Stimulated activated CD4-positive, alpha-beta T cell treated with anti-CD3 and anti-CD28 coated beads, Interleukin-4, amount 100 ng/mL, for 48 hours (primary cell): ENCODE results near the gene RFLNA.
A peak's percentile ranks its signal among the peaks of the same experiment; 100 is the strongest.

ENCODE experiments used
- DNase-seq, 2 donors: peaks; one replicate each; pipeline ENCODE4 v3.0.0-alpha.2; 2020; ENCODE audit warnings: low read depth in 2 of 2

The RFLNA gene, protein sequence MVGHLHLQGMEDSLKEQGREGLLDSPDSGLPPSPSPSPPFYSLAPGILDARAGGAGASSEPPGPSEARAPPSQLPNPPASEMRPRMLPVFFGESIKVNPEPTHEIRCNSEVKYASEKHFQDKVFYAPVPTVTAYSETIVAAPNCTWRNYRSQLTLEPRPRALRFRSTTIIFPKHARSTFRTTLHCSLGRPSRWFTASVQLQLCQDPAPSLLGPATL

DNA sequence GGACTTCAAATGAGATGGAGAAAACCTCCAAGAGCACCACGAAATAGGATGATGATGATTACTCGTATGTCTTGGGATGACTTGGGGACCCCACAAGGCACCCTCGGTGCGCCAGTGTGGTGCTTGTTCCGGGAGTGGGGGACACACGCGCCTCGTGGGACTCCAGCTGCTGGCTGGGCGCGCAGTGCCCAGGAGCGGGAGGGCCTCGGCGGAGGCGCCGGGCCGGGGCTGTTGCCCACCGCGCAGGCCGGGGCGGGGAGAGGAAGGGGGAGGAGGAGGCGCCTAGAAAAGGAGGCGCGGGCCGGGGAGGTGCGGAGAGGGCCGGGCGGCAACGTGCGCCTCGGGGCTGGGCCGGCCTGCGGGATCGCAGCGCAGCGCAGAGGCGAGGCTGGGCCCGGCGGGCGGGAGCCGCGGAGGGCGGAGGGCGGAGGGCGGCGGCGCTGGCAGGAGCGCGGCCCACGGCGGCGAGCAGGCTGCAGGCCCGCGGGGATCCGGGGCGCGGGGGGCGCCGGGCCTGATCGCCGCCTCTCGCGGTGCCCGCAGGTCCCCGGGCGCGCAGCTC, at the start of gene RFLNA:
TSS of gene RFLNA (plus strand) at position 314 of the 562 bp plus-strand sequence. CDS start 337 bp downstream, outside the sequence.
- DNase-seq = no peak

DNA sequence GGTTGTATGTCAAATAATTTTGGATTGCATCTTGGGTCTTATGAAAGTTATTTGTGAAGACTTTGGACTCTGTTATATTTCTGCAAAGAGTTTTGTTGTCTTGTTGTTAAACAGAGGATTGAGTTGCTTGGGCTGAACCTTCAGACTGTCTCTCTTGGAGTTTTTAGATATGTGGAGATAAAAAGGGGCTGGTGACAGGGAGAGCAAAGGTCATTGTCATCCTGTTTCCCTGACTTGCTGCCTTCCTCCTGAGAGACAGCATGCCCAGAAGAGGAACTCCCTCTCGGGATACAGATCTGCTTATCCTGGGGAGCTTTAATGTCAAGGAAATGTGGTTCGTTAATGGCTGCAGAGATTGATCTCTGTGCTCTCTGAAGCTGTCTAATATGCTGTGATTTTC, 47.6 kb upstream of the RFLNA start:
- DNase-seq = no peak

DNA sequence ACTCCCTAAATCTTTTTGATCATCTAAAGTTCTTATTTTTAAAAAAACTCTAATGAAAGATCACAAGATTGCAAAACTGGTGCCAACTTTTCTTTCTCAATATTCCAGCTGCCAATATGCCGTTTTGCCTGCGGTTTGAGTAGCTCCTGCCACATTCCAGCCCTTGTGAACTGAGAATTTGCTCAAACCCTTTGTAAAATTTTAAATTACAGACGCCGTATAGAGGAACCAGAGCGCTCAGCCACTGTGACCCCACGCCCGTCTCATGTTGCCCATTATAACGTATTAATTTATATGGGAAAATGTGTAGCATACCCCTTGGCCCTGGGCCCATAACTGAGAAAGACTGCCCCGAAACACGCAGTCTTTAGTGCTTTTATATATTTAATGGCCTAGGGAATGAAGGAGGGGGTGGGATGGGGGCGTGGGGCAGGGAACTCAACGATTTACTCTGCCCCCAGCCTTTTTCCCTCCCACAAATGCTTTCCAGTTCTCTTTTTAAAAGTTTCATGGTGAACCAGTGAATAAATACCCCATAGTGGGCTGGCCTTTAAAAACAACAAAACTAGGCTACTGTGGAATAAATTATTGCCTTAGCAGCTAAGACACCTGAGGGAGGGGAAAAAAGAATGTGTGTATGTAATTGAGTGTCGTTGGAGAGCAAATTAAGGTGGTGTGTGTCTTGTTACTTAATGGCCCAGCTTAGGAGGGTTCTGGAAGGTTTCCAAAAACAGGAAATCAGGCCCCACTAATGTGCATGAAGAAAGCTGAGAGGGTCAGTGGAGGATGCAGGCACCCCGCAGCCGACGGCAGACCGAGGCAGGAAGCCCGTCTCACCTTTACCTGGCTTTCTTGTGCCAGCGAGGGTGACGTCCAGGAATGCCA, 45.7 kb upstream of the RFLNA start:
- no peak for DNase-seq

DNA sequence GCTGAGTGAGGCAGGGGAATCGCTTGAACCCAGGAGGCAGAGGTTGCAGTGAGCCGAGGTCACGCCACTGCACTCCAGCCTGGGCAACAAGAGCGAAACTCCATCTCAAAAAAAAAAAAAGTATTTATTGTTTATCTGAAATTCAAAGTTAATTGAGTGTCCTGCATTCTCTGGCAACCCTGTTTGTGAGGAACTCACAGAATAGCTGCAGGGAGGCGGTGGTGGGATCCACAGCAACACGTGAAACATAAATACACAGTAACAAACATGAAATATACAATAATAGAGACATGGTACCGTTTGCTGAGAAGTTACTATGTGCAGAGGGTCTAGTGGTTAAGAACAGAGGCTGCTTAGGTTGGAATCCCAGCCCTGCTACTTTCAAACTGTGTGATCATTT, 43.7 kb upstream of the RFLNA start:
- no peak for DNase-seq

DNA sequence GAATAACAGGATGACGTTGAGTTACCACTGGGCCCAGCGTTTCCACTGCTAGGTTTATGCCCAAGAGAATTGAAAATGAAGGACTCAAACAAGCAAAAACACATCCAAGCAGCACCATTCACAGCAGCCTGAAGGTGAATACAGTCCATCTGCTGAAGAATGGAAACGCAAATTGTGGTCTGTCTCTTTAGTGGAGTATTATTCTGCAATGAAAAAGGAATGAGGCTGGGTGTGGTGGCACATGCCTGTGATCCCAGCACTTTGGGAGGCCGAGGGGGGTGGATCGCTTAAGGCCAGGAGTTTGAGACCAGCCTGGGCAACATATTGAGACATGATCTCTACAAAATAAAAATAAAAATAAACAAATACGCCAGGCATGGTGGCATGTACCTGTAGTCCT, 41.9 kb upstream of the RFLNA start:
- DNase-seq = no peak

DNA sequence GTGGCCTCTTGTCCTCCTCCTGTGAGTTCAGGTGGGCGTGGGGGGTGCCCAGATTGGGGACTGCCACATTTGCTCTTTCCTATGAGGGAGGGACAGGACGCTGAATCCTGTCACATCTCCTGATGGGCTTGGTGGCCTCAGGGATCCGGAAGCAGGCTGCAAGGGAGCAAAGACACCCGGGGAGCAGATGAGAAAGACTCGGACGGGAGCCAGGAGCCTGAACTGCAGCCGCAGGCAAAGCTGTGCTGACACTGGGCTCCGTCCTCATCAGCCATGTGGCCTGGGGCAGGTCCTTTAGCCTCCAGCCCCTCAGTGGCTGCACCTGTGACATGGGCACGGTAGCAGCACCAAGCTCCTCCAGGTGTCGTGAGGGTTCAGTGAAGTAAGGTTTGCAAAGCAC, 40.8 kb upstream of the RFLNA start:
- DNase-seq = no peak

DNA sequence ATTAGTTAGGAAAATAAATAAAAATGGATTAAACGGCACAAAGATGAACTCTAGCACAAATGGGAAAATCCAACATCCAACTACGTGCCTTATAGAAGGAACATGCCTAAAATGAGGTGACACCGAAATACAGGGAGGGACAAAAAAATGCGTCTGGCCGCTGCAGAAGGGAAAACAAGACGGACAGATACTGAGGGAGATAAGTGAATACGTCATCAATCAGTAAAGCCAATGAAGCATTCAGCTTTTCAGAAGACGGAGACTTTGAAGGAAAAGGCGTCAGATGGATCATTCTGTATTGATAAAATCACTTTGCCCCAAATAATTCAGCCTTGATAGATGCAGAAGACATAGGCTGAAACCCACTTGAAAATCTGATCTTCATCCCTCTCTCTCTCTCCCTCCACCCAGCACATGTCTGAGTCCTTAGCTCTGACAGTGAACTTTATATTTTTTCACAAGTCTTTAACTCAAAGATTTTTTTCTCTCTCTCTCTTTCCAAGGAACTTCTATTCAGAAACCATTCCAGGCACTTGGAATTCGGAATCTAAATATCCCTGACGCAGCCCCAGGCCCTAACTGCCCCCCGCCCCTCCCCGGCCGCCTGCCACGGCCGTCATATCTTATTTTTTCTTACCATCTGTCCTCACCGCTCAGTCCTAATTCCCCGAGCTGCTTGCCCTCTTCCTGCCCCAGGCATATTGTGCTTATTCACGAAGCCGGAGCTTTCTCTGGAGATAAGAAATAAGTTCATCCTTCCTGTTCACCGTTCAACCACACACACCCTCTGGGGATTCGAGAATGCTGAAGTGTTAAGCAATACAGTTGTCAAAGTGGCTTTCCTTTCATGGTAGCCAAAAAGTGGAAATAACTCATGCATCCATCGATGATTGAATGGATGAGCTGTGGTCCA, 35.5 kb upstream of the RFLNA start:
- DNase-seq = no peak

DNA sequence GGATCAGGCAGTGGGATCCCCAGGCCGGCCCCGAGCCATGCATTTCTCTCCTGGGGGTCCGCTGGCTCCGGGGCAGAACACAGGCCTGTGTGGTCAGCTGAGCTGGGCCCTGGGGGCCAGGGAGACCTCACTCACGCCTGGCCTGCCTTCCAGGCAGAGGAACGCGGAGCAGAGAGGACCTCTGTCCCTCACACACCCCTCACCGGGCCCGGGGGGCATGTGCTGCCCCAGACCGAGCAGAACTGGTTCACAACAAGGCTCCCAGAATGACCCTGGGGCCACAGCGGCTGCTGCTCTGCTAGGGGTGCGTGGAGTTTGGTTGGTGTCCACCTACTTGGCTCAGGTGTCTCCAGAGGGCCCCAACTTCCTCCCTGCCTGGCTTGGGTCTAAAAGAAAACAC, 33.0 kb upstream of the RFLNA start:
- no peak for DNase-seq

DNA sequence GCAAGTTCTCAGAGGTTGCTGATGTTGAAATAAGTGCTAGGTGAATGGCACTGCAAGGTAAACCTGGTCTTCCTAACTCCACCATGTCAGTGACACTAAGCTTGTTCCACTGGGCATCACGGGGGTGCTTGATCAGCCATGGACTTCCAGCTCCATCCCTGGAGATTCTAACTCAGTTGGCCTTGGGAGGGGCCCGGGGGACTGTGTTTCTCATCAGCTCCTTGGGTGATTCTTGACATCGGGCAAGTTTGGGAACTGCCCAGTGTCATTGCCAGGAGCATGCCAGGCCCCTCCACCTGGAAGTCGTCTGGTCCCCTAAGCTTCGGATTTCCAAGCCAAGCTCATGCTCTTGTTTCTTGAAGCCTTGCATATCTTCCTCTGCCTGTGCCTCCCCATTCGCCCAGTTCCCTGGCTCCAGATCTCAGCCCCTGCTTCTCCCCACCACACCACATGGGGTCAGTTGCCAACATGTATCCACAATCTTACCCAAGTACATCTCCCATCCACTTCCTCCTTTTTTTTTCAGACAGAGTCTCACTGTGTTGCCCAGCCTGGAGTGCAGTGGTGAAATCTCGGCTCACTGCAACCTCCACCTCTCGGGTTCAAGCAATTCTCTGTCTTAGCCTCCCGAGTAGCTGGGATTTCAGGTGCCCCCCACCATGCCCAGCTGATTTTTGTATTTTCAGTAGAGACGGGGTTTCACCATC, 30.7 kb upstream of the RFLNA start:
- DNase-seq = no peak

DNA sequence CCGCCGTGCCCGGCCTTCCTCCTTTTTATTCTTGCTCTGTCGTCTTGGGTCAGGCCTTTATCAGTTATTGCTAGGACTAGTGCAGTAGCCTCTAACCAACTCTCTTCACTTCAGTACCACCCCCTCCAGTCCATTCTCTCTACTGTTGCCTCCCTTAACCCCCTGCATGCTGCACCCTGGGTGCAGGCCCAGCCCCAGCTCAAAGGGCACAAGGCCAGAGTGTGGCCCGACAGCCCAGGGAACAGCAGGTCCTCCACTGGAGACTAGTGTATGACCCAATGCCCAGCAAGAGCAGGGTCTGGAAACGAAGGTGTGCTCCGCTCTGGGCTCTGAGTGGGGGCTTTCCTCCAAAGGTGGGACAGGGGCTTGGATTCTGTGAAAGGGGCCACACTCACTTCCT, 30.0 kb upstream of the RFLNA start:
- DNase-seq = no peak

DNA sequence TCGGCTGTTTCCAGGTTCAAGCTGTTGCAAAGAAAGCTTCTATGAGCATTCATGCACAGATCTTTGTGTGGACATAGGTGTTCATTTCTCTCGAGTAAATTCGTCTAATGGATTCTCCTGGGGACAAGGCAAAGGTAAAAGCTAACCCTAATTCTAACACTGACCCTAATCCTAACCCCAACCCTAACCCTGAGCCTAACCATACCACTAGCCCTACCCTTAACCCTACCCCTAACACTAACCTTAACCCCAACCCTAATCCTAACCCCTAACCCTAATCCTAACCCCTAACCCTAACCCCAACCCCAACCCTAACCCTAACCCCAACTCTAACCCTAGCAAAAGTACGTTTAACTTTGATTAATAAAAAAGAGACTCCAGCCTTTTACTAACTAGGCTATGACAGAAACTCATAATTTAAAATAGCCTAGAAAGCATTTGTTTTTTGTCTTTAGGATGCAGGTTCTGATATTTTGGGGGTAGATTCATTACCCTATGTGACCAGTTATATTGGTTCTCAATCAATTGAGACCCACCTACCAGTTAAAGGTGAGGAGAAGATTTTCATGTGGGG, 27.6 kb upstream of the RFLNA start:
- no peak for DNase-seq

DNA sequence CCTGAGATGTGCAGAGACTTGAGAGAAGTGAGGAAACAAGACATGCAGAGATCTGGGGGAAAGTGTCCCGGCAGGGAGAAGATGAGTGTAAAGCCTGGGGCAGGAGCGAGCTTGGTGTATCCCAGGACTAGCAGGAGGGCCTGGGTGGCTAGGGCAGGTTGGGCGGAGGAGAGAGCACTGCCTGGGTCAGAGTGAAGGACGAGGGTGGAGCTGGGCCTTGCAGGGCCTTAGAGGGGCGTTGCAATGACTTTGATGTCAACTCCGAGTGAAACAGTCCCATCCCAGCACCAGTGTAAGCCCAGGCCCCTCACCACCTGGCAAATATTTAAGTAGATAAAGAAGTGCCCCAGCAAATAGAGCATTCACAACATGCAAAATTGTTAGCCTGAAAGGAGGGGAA, 24.2 kb upstream of the RFLNA start:
- DNase-seq = no peak

DNA sequence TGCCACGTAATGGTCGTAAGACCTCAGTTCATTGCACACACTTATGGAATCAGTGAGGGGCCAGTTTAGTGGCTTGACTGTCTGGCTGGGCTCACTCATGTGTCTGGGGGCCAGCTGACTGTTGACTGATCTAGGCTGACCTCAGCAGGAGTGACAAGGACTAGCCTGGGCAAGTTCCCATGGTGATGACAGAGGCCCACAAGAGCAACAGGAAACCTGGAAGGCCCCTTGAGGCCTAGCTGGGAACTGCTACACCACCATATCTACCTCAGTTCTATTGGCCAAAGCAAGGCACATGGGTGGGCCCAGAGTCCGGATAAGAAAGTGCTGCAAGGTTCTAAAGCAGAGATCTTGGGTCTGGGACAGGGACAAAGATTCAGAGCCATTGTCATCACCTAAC, 21.3 kb upstream of the RFLNA start:
- peak in 1 of 2 donors; percentile 11 for DNase-seq

DNA sequence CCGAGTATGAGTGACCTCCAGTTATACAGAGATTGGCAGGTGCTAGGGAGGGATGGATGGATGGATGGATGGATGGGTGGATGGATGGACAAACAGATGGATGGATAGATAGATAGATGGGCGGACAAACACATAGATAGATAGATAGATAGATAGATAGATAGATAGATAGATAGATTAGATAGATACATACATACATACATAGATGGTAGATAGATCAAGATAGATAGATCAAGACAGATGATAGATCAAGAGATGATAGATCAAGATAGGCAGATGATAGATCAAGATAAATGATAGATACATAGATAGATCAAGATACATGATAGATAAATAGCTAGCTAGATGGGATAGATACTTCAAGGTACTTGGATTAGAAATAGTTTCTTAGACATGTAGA, 18.6 kb upstream of the RFLNA start:
- DNase-seq = no peak

DNA sequence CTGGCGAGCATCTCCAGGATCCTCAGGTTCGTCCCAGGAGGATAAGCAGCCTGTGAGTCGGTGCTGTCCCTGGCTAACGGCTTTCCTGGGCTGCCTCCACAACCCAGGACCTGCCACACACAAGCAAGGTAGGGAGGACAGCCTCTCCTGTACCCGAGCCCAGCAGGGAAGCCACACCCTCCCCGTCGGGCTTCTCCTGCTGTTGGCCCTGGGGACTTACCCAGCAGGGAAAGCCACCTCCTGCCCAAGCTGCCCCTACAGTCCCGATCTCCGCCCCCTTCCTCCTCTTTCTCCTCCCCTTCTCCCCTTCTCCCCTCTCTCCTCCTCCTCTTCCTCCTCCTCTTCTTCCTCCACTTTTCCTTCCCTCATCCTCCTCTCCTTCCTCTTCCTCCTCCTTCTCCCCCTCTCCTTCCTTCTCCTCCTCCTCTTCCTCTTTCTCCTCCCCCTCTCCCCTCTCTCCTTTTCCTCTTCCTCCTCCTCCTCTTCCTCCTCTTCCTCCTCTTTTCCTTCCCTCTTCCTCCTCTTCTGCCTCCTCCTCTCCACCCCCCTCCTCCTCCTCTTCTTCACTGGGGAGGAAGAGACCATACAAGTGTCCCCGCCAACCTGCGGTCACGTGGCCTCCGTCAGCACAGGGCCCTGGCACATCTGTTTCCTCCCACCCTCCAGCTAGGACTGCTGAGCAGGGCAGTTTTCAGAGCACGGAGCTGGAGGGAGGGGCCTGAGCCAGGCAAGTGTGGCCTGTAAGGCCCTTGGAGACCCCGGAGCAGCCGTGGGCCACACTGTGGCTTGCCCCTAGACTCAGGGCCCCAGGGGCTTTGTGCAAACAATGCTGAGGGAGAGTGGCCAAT, 17.3 kb upstream of the RFLNA start:
- no peak for DNase-seq

DNA sequence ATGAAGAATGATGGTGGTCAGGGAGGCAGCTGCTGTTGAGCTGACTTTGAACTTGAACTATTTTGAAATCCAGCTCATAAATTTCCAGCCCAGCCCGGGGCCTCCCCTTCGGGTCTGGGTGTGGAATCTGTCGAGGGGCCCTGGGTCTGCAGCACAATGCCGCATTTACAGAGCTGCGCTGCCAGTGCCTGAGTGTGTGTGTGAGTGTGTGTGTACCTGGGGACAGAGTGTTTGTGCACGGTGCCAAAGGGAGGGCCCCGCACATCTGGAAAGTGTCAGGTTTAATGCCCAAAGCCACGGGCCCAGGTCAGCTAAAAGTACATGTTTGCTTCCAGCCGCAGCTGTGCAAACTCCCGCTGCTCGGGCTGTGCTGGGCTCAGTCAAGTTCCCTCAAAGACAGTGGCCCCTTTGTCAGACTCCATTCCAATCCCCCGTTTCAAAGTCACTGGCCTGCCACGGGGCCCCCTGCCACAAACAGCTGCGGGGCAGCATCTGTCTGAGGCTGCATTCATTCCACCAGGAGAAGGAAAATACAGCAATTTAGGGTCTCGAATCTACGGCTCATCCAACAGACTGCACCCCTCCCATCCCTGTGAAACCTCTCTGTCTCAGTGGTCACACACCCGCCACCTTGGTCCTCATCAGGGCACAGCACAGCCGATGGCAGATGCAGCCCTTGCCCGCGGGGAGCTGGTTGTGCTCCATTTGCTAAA, 16.3 kb upstream of the RFLNA start:
- no peak for DNase-seq

DNA sequence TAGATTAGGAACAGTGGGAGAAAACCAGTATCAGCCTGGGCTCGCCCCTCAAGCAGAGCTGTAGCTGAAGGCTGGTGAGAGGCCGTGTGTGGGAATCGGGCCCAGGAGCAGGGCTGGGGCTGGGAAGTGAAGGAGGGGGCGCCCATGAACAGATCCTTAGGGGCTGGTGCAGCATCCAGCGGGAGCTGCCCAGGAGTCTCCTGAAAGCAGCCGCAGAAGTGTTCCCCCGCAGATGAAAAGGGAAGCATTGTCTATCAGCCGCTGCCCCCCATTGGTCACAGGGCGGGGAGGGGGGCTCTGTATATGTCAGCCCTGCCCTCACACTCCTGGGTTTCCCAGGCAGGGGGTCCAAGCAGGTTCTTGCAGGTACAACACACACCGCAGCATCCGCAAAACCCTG, 15.6 kb upstream of the RFLNA start:
- no peak for DNase-seq

DNA sequence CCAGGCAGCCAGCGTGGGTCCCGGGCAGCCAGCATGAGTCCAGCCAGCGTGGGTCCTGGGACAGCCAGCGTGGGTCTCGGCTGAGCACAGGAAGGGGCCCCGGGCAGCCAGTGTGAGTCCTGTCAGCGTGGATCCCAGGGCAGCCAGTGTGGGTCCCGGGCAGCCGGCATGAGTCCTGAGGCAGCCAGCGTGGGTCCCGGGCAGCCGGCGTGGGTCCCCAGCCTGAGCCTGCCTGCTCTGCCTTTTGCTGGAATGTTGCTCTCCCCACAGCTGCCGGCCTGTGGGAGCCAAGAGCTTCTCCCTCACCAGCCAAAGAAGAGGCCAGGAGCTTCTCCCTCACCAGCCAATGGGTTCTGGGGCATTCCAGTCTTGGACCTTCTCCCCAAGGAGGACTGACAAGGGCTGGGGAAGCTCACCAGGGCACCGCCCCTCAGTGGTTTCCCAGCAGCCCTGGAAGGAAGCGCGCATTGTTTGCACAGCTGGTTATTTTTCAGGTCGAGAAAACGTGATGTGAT, 15.0 kb upstream of the RFLNA start:
- DNase-seq = no peak

DNA sequence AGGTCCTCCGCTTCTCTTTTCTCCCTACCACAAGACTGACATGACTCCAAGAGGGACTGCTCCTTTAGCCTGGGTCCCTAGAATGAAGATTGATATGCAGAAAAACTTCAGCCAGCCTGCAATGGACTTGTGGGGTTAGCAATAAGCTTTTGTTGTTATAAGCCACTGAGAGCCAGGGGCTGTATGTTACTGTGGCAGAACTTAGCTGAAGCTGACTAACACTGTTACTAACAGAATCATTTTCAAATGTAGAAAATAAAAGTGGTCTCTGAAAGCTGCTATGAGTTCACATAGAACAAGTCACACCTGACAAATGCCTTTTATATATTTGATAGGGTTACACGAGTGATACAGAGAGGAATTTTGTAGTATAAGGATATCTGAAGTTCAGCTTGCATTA, 13.6 kb upstream of the RFLNA start:
- no peak for DNase-seq
